Measurements from ENCODE around the gene SLIT3.
A peak's percentile ranks its signal among the peaks of the same experiment; 100 is the strongest.

Gene SLIT3

GRCh38 chr5:169300468-169301385 lies at the start of gene SLIT3:
Gene SLIT3, minus strand, starts transcription at chr5:169301139. Its CDS starts 430 bp downstream, at chr5:169300709.
- no peak for DNase-seq

DNA sequence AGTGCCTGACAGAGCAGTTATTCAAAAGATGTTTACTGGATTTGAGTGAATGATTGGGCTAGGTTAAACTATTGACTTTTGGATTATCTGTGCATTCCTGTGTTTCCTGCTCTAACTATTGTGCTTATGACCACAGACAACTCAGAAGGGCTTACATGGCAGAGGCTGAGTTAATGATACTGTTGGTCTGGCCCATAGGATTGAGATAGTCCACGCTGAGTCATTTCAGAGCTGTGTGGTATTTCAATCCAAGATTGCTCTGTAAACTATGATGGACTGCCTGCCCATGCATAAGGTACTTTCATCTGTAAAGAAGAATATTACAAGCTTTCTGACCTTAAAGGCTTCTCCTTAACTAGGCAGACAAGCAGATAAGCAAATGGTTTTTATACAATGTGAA lies 49.1 kb upstream of the SLIT3 start:
- DNase-seq: no peak

DNA sequence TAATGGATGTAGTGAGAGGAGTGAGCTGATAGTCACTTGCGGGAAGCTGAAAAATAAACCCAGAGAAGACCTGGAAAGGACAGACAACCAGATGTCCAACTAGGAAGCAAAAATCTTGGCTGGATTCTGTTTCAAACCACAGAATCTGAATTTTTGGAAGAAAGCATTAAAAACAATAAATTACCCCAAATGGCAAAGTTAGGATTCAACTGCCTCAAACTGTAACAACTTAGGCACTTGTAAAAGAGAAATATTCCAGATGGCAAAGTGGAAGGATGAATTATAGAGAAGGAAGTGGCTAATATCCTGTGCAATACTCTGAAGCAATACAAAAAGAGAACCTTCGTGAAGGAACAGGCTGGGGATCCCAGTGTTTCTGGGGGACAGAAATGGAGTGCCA lies 46.8 kb upstream of the SLIT3 start:
- no peak for DNase-seq

GRCh38 chr5:169344629-169345028 lies 43.7 kb upstream of the SLIT3 start:
- DNase-seq: no peak

- DNase-seq: no peak
These were observed 42.8 kb upstream of the SLIT3 start for GRCh38 chr5:169343766-169344165.

- no peak for DNase-seq
These were observed 40.6 kb upstream of the SLIT3 start for GRCh38 chr5:169341556-169341955.

DNA sequence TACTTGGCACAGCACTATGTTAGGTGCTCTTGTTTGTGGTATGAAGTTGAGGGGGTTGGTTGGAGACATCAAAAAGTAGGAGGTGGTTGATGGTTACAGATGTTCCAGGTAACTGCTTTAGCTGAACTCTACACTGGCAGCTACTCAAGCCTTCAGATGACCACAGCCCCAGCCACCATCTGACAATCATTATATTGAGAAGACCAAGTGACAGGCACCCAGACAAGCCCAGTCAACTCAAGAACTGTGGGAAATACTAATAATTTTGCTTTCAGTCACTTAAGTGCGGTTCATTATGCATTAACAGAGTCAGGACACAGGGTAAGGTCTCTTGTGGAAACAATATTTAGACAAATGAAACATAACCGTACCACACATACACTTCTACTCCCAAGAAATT lies 38.9 kb upstream of the SLIT3 start:
- no peak for DNase-seq

- DNase-seq: no peak
These were observed 35.3 kb upstream of the SLIT3 start for GRCh38 chr5:169336242-169336641.

DNA sequence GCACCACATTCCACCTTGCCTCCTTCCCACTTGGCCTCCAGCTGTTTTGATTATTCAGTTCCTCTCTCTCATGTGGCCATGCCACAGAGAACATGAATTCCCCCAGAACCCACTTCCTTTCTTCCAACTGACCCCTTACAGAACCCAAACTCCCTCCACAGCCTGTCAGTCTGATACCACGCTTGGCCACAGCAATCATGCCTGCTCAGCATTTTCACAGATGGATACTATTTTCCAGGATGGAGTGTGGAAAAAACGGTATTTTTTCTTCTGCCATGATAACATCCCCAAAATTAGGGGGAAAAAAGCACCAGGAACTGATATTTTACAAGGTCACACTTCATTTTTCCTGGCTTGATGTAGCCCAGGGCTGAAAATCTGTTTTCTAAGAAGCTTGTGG lies 34.9 kb upstream of the SLIT3 start:
- no peak for DNase-seq

DNA sequence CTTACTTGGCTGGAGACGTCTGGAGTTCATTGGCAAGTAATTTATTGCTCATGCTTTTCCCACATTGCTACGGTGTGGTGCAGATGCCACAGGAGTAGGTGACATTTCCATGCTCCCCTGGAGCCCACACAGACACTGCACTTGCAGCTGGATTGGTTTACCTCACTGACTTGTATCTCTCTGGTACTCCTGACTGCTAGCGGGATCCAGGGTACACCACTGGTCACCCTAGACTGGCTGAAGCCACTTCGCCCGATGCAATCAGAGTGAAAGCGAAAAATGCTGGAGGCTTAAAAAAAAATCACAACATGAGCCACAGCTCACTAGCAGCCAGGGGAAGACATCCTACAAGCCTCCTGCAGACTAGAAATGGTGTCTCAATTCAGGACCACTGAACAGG lies 32.6 kb upstream of the SLIT3 start:
- no peak for DNase-seq

DNA sequence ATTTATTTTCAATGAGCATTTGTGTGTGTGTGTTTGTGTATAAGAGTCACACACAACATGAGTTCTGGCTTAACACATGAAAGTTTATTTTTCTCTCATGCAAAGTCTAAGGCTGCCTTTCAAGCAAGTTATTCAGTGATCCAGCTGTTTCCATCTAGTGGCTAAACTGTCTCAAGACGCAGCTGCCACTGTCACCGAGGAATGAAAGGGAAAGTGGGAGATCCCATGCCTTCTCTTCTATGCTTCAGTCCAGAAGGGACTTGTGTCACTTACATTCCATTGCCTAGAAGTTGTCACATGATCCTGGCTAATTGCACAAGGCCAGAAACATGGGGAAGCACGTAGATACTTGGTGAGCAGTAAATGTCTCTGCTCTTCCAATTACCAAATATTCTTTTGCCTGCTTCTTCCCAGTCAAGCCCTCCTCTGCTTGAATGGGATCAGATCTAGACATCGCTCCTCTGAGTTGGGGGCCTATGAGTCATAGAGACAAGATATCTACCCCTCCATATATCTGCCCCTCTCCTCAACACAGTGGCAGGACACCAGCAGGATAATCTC lies 30.4 kb upstream of the SLIT3 start:
- no peak for DNase-seq

GRCh38 chr5:169328401-169328800 lies 27.5 kb upstream of the SLIT3 start:
- no peak for DNase-seq

- no peak for DNase-seq
These were observed 24.3 kb upstream of the SLIT3 start for GRCh38 chr5:169325273-169325672.

- DNase-seq: no peak
These were observed 17.6 kb upstream of the SLIT3 start for GRCh38 chr5:169318556-169318955.

GRCh38 chr5:169307646-169308045 lies 6.7 kb upstream of the SLIT3 start:
- no peak for DNase-seq

DNA sequence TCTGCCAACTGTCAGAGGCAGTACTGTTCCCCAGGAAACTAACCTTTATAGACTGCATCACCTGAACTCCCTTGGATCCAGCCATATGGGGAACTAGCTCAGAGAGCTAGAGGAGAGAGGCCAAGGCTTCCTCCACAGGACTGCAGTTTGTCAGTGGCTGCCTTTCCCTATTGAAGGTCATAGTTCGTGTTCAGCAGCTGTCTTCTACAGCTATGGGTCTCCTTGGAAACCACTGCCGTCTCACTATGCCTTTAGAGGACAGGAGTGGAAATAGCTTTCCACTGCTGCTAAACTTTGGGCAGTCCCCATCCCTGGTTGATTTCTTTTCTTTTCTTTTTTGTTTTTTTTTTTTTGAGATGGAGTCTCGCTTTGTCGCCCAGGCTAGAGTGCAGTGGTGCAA lies 4.4 kb upstream of the SLIT3 start:
- DNase-seq: no peak

GRCh38 chr5:169304175-169304574 lies 3.2 kb upstream of the SLIT3 start:
- DNase-seq: no peak

DNA sequence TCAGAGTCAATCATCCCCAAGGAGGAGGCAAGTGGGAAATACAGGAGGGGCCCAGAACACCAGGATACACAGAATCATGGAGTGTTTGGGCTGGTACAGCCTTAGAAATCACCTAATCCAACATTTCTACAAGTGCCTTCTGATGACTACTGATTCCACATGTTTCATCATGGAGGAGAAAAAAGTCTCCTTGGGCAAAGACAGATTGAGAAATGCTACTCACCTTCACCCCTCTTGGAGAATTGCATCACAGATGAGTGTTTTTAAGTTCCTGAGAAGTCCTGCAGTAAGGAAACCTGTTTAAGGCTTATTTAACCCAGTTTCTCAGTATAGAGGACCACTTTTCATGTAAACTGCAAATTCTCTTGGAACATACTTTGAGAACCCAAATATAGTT lies 2.2 kb upstream of the SLIT3 start:
- DNase-seq: no peak

GRCh38 chr5:169302491-169303118 lies 1.7 kb upstream of the SLIT3 start:
- DNase-seq: peak; percentile 13

DNA sequence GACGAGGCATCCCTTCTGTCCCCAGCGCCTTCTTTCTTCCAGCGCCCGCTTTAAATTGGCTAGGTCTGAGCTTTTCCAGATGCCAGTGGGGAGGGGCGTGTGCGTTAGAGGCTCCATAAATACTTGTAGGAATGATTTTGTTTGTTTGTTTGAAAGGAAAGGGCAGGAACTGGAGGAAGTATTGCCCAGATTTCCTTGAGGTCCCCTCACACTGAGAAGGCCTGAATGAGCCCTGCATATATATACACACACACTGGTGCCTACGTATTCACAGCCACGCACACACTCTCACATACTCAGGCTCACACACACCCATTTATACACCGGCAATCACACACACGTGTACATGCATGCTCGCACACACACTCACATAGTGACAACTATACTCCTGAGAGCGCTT lies 1.0 kb upstream of the SLIT3 start:
- DNase-seq: no peak

DNA sequence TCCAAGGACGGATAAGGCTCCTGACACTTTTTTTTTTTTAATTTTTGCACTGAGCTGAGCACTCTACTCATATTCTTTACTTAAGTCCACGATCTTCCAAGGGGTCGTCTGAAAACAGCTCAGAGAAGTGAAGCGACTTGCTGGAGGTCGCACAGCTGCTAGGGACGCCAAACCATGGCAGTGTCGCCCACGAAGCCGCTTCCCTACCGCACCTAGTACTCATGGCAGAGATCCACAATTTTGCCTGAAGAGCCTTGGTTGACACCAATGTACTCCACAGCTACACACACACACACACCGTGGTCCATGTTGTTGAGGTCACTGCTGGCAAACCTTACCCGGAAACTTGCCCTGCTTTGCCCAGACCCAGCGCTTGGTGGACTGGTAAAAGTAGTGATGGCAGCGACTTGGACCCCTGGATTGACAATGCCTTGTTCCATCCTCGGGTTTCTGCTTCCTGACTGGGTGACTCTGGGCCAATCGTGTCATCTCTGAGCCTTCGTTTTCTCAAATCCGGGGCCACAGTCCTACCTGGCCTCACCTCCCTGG lies 521 bp upstream of the SLIT3 start:
- DNase-seq: no peak

DNA sequence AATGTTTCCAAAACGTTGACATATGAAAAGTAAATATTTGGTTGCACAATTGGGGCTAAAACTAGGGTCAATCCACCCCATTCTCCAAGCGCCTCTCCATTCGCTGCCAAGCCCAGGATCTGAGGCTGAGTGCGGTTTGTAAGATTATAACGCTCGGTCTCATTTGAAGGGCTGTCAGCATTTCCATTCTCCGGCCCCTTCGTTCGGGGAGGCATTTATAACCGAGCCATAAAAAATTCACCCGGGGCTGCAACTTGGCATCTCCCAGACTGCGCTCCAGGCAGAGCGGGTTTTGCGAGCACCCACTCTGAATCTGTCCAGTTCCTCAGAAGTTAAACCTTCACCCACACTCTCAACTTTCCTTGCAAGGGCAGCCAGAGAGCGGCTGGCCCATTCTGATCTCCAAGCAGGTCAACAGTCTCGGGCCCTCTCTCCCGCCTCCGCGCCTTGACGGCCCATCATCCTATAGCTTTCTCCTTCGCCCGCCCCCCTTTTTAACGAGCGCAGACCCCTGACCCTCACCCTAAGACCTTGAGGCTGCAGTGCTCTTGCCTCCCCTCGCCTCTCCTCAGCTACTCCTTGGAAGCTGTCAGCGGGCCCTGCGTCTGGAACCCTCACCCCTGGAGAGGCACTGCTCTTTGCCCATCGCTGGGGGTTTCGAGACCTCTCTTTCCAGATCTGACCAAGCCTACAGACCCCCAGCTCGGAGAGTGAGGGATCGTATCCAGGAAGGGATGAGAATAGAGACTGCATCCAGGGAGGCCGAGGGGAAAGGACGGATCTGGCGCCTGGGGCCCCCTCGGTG lies 1.1 kb downstream of the SLIT3 start:
- DNase-seq: no peak

GRCh38 chr5:169299191-169299662 lies 1.7 kb downstream of the SLIT3 start:
- DNase-seq: no peak

All from GDM1 (cell line).